Hepatocyte (in vitro differentiated cells): ENCODE measurements around the gene GSPT1.

Experiments used
- CTCF ChIP-seq: fragments of 200-600 bp; sonication (generic); IDR thresholded peaks from 2 replicates; pipeline ENCODE4 v1.5.1; 2016; ENCODE audit warnings: antibody characterized with exemption, mild to moderate bottlenecking; ENCODE audit not compliant: poor library complexity
- EZH2 ChIP-seq: fragments of 200-600 bp; sonication (generic); IDR thresholded peaks from 2 replicates; pipeline ENCODE4 v1.6.1; 2016; ENCODE audit warnings: antibody characterized with exemption, mild to moderate bottlenecking, borderline replicate concordance
- EZH2phosphoT487 ChIP-seq: fragments of 200-600 bp; sonication (generic); IDR thresholded peaks from one replicate; pipeline ENCODE4 v1.6.1; 2018; ENCODE audit warnings: antibody characterized with exemption, mild to moderate bottlenecking, low read depth, moderate library complexity; ENCODE audit not compliant: unreplicated experiment, severe bottlenecking

- TF ChIP-seq EZH2phosphoT487, result no peak
- no peak for TF ChIP-seq CTCF
- no peak for TF ChIP-seq EZH2
Observed at GRCh38 chr16:11843206-11843605, 72.5 kb downstream of the GSPT1 start.
